NCI-H146 treated with DMSO at 0.1 percent for 48 hours (cell line): ENCODE data around the gene OR2S2.

Experiments used
- DNase-seq: peaks from one replicate; lab custom pipeline; 2025; ENCODE audit not compliant: unreplicated experiment; lab: John Stamatoyannopoulos, UW

The OR2S2 gene

DNA sequence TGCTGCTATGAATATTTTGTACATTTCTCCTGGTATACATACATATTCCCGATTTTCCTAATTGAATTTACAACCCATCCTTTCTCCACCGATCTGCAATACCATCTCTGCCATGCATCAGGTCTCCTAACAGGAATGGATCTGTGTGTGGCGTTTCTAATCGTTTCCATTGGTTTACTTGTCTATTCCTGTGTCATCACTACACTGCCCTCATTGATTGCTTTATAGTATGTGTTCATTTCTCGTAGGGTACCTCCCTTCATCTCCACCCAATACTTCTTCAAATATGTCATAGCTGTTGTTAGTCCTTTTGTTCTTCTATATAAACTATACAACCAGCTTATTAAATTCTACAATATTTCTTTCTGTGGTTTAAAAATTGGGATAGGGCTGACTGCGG is 7.1 kb upstream of the OR2S2 start:
- DNase-seq: no peak

DNA sequence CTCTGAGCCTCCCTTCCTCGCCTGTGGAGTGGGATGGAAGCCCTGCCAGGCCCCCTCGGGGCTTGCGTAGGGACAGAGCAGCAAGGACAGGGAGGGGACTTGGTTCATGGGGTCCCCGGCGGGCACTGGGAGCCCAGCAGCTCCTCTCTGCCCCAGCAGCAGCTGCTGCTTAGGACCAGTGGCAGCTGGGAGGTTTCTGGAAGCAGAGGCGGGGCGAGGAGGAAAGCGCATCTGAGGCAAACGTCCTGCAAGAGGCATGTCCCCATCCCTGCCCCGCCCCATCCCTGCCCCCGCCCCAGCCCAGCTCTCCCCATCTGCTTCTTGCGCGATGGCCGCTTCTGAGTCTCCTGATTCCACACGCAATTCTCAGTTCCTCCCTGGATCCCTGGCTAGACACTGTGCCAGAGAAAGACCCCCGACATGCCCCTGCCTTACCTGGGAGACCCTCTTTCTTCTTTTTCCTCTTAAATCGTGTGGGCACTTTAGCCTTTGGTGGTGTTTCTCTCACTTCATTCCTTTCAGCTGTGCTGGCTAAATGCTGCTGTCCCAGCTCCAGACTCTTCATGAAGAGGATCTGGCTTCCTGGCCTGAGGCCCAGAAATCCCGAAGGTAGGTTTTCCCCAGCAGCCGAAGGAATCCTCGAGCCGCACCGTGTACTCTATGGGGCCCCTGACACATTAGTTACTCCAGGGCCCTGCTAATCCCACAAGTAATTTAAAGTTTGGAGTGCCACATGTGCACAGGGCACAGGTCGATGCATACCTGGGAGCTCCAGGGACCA is 4.4 kb upstream of the OR2S2 start:
- no peak for DNase-seq

DNA sequence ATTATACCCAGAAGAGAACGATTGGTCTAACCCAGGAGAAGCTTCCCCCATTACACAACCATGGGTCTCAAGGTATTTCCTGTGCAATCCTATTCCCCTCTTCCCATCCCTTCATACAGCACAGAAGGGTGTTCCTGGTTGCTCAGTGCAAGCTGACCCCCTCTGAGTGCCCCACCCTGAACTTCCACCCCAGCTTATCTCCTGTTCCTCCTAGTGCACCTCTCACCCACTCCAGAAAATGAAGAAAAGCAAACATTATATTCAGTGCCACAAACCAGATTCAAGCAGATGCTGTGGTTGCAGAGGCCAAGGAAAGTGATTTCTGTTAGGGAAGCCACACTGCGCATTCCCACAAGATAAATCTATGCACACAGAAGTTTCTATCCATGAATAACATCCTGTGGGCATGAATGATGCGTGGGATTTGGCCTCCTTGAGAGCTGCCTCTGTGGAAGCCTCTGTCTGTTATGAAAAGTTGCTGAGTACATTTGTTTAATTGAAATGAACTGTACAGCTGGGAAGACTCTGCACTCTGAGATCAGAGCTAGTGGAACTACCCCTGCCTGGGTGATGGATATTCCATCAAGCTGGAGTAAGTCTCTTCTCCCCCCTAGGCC is 2.2 kb upstream of the OR2S2 start:
- no peak for DNase-seq

DNA sequence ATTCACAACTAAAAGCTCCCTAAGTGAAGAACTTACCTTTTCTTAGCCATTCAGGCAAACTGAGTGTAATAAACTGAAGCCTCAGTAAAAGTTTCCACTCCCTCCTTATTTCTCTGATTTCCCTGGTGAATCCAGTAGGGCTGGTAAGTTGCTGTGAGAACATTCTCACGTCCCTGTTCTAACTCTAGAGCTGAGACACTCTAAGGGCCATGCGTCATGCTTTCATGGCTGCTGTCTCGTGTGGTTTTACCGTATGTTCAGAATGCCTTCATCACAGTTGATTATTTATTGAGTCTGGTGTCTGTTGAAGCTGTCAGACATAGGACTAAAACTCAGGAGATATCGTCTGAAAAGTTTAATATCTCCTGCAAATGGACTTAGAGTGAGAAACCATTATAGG is 1.3 kb downstream of the OR2S2 start:
- DNase-seq: no peak

DNA sequence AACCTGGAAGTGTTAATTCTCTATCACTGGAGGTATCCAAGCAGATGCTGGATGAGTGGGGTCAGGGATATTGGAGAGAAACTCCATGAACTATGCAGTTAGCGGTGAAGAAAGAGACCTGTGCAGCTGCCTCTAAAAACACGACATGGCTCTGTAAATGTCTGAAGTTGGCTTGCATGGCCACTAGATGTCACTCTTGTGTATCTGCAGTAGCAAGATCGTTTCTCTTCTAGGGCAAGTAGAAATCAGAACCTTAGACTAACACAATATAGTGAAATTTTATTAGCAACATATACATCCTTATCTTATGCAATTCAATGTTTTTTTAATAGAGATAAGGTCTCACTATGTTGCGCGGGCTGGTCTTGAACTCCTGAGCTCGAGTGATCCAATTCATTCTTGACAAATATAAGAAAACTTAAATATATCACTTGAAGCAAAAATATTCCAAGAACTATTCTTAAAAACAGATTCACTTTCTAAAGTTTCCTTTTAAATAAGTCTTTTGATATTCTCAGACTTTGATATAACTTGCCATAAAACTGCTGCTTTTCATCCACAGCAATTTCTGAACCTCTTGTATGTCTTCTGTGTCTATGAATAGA is 2.9 kb downstream of the OR2S2 start:
- DNase-seq: peak; percentile 73

DNA sequence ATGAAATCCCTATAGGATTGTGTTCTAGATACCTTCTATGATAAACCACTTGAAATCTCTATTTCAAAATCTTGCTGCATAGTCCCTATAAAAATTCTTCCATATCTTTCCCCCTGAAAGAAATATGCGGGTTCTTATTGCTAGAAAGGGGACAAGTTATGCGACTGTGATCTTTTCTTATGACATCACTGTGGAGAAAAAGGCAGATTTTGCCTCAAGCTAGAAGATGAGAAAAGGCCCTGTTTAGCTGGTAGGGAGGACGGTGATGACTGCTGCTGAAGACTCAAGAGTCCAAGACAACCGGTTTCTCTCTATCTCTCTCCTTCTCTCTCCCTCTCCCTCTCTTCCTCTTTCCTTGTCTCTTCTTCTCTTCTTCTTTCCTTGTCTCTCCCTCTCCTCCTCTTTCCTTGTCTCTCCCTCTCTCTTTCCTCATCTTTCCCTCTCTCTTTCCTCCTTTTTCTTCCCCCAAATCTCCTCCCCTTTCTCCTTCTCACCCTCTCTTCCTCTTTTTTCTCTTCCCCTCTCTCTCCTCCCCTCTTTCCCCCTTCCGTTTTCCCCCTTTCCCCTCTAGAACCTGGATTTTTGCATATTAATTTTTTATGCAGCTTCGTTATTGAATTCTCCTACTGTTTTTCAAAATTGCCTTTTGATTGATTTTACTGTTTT is 5.3 kb downstream of the OR2S2 start:
- DNase-seq: no peak

DNA sequence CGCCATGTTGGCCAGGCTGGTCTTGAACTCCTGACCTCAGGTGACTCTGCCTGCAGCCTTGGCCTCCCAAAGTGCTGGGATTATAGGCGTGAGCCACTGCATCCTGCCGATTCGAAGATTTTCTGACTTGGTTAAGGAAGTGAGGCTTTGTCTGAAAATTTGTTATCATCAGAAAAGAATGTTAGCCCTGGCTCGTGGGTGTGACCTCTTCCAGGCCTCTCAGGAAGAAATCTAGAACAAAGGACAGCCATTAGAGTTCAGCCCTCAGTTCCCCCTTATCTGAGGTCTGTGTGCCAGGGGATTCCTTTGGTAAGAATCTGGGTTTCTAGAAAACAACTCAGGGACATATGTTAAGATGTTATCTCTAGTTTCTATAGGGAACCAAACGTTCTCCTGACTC is 6.2 kb downstream of the OR2S2 start:
- DNase-seq: no peak

DNA sequence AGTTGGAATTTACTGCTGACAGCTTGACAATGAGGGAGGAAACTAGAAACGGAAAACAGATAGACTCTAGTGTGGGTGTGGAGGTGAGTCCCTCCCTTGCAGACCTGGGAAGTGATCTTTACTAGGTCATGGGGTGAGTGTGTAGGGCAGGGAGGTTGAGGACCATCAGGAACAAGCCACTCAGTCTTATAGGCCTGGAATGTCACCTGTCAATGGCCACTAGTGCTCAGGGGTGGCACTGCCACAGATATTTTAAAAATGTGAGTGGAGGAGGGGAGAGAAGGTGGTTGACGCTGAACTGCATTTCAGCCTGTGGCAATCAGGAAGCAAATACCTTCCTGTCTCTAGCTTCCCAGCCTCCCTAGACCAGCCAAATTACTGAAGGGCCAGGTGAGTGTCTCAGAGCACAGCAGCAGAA is 9.0 kb downstream of the OR2S2 start:
- no peak for DNase-seq

DNA sequence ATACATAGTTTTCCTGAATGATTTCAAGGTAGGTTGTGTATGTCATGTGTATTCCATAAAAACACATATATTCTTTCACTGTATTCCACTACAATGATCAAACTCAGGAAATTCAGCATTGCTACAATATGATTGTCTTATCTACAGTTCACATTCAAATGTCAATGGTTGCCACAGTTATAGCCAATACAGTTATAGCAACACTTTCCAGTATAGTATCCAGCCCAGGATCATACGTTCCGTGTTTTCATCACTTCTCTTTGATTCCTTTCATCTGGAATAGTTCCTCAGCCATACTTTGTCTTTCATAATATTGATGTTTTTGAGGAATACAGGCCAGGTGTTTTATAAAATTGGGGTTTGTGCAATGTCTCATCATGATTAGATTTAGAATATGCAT is 9.5 kb downstream of the OR2S2 start:
- DNase-seq: no peak

DNA sequence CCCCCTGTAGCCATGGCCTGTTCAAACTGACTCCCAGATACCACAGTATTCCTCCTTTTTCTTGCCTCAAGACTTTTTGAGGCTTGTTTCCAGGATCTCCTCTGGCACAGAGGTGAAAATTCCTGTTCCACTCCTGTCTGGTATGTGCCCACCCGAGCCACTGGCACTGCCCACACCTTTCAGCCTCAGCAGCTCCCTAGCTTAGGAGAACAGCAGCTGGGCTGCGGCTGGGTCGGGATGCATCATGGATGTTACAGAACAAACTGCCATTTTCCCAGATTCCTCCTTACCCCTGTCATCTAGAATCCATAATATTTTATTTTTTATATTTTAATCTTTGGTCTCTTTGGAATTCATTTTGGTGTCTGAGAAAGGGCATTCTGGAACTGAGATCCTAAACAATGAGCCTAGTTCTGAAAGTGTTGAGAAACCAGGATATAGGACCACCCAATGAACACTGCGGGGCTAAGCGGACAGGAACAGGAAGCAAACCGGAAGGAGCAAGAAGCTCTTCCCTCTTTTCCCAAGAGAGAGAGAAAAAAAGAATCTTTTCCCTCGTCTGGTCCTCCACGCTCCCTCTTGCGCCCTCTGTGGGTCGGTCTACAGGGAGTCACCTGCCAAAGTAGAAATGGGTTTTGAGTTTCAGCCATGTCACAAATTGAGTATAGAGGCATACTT is 12.5 kb downstream of the OR2S2 start:
- no peak for DNase-seq

DNA sequence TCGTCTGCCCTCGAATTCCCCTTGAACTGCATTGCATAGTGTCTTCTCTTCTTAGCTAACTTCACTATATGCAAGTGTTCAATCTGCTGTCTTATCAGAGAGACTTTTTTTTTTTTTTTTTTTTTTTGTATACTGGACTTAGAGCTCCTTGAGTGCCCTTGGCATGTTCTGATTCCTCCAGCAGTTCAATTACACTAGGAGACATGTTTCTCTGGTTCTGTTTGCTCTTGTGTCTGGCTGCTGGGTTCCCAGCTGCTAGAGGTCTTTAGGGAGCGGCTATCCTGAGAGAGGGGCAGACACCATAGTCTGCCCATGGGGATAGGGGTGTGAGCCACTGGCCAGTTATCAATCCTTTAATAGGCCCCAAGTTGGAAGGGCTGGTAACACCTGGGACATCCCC is 13.1 kb downstream of the OR2S2 start:
- DNase-seq: no peak

DNA sequence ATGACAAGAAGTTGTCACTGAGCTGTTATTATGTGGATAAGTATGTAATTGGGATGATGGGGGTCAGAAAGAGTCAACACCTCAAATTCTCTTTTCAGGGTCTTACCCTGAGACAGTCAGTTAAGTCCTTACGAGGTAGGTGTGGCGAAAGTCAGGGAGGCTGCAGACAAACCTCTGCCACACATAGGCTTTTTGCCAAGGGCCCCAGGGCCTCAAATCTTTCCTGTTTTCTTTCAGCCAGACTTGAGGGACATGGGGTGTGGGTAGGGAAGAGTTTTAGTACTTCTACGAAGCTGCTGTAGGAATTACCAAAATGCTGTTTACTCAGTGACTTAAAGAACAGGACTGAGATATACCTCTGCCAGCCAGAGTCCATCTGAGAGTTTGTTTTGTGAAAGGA is 13.8 kb downstream of the OR2S2 start:
- DNase-seq: no peak

DNA sequence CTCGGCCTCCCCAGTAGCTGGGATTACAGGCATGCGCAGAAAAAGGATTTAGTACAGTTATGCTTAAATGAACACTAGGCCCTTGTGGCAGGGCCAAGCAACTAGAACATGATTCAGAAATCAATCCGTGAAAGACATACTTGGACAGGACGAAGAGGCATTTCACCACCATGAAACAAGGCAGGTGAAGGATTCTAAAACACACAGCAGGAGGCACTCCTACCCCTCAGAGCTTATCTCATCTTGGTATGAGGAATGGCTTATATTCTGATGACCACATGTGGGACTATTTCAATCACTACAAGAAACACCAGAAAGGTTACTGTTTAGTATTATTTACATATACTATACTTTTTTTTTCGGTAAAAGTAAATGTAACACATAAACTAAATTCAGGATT is 15.7 kb downstream of the OR2S2 start:
- no peak for DNase-seq

DNA sequence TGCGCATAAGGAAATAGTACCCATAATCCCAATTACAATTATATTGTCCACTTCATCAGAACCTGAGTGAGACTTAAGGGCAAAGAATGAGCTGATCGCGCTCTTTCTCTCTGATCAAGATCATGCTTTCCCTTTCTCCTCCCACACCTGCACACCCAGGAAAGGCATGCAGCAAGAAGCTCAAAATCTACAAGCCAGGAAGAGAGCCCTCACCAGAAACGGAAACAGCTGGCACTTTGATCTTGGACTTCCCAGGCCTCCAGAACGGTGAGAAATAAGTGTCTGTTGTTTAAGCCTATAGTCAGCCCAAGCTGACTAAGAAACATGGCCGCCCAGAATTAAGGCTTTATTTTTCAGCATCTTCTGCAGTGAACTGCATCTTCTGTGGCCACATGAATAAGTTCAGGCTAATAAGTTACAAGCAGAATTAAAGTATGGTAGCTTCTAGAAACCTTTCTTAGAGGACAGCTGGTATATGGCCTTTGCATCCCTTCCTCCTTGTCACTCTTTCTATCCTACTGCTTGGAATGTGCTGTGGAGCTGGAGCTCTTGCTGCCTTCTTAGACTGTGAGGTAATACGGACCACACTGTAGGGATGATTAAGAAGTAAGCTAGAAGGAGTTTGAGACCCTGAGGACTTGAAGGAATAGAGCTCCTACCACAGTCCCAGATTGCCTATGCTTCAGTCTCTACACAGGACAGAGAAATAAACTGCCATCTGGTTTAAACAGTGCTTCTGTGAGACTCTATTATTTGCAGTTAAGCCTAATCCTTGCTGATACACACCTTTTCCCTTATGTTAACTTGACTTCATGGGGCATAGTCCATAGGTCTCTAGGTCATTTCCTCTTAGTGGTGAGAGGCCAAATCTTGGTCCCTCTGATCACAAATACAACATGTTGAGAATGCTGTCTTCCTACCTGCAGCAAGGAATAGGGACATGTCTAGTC is 17.2 kb downstream of the OR2S2 start:
- no peak for DNase-seq

DNA sequence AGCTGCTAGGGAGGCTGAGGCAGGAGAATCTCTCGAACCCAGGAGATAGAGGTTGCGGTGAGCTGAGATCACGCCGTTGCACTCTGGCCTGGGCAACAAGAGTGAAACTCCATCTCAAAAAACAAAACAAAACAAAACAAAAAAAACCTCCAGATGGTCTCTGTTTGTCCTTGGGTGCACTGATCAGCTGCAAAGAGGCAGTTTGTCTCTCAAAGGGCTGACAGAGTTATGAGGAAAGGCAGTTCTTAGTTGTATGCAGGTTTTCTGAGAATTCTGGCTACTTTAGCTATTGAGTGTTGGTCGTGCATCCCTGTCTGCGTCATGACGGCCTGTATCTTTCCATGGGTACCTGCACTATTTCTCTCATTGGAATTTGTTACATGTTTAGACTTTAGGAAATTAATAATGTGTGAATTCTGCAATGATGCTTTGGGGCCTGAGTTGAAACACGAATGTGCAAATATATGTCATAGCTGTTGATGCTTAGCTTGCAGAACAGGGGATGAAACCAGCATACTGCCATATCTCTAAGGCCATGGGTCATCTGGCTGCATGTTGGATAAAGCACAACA is 18.2 kb downstream of the OR2S2 start:
- DNase-seq: no peak

DNA sequence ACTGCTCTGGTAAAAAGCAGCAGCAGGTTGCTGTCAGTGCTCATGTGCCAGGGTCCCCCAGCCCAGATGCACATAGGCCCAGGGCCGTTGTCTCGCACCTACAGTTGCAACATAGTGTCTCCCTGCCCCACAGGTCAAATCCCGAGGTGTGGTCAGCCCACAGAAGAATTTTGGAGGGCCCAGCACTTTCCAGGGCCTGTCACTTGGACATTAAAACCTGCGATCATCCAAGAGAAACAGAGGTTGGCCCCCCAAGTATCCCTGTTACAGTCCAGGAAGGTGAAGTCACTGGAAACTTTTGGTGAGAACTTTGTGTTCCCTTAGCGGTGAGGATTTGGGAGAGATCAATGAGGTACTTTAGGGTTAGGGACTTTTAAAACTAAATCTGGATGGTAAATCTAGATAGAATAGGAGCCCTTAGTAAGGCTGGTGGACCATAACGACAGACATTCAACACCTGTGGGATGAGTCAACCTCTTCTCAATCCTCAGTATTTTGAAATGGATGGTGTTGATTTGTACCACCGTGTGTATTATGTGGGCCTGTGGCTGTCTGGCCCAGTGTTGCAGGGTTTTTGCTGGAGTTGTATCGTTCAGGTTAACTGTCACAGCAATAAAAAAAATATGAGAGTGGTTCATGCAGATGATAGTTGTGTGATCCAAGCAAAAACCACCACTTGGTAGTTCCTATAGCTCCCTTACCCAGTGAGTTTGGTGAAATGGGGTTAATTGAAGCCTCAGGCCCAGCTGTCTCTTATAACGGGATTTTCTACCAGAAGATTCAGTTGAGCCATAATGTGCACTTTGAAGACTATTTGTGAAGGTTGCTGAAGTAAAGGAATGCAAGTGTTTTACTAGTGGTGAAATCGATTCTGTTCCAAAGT is 19.2 kb downstream of the OR2S2 start:
- no peak for DNase-seq

DNA sequence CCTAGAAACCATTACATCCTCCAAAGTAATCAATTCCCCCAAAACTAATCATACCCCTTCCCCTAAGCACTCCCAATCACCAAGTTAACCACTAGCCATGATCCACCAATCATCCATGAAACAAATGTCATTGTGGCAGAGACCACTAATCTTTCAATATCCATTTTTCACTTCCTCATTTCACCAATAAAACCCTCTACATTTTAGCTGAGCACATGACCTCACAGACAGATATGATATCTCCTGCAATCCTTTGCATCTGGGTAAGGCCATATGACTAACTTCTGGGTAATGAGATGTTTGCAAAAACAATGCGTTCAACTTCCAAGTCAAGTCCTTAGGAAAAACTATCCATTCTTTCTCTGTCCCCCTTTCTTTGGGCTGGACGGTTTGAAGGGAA is 20.7 kb downstream of the OR2S2 start:
- DNase-seq: no peak

DNA sequence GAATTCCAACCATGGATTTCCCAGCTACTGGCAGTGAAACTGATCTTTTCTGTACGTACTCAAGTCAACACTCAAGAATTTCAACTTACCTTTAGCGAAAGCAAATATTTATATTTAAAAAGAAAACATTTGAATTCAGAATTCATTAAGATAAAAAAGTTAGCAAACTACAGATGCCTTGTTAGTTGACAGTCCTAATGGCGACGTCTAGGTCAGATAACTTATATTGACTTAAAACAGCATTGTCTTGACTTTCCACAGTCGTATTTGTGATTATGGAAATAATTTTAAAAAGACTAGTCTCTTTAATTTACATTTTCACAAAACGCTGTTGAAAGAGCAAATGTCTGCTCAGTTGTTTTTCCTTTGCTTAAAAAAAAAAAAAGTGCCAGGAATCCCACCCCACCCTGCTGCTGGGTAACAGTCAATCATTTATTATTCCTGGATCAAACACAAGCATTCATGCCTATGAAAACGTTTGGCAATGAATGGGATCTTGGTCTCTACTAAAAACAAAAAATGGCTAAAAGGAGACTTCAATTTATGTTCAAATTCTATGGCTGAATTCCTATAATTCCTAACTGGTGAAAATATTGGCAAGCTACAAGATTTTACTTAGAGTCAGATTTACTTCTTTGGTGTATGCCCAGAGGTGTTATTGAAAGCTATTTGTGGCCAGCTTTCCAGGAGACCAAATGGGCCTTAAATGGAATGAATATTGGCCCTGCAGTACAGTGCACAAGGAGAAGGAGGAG is 22.0 kb downstream of the OR2S2 start:
- no peak for DNase-seq
